Measurements from ENCODE around the gene LARP6.

LARP6 gene

DNA sequence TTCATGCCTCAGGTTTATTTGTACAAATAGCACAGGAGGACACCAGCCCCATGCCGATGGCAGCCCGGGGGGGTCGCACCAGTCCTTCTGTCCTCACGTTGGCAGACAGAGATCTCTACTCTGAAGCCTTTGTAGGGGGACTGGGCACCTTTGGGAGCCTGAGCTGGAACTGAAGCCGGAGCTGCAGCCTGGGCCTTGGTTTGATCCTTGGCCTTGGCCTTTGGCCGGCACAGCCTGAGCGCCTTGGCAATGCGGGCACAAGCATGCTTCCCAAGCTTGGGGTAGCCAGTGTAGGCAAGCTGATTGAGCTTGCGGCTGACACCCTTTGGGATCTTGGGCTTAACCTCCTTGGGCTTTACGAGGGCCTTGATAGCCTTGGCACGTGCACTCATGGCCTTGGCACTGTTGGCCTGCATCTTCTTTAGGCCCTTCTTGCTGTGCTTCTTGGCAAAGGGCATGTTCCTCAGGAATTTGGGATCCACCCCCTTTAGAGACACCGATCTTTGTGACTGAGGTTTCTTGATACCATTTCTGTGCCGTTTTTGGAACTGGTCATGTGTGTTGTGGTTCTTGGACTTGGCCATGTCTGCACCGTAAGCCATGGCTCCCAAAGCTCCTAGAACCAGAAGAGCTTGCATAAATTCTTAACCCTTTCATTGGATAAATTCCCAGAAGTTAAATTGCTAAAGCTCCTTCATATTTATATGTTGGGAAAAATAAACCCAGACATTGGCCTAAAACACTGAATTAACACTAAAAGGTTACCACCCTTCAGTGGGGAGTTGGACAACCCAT, 57.2 kb downstream of the LARP6 start:
- DNase-seq (ENCODE audit: low read depth in 2 of 3, low spot score in 1 of 3): no peak

DNA sequence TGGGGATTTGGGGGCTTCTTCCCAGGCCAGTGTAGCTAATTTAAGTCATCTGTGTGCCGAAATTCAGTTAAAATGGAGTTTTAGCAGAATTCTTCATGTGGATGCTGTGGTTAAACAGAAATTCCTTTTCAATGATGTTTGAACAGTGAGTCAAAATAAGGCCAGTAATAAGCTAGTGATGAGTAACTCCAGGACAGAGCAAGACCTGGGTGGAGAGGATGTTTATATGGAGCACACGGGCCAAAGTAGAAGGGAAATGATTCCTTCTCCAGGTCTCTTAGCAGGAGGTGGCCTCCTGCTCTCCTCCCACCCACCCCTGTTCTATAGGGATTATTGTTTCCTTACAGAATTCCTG, 58.7 kb downstream of the LARP6 start:
- no peak for DNase-seq (ENCODE audit: low read depth in 2 of 3, low spot score in 1 of 3)

- DNase-seq (ENCODE audit: low read depth in 2 of 3, low spot score in 1 of 3): no peak
Observed at GRCh38 chr15:70794596-70795310, 59.2 kb downstream of the LARP6 start.

DNA sequence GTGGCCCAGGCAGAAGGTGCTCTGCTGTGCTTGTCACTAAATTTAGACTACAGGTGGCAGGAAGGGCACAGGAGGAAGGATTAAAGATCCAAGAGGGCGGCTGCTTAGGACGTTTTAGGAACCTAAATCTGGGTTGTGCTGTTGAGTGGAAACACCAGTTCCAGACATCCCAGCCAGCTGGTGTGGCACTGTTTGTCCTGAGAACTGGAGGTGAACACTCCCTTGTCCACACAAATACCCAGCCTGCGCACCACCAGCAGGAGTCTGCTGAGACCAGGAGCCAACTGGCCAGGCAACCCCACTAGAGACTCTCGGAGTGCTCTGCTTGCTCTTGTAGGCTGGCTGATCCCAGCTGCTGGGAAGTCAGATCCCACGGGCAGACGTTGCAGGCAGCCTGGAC, 60.3 kb downstream of the LARP6 start:
- no peak for DNase-seq (ENCODE audit: low read depth in 2 of 3, low spot score in 1 of 3)

- DNase-seq (ENCODE audit: low read depth in 2 of 3, low spot score in 1 of 3): no peak
Observed at GRCh38 chr15:70792171-70792573, 61.8 kb downstream of the LARP6 start.

GRCh38 chr15:70791259-70791658, 62.7 kb downstream of the LARP6 start:
- DNase-seq (ENCODE audit: low read depth in 2 of 3, low spot score in 1 of 3): no peak

GRCh38 chr15:70789213-70789612, 64.7 kb downstream of the LARP6 start:
- no peak for DNase-seq (ENCODE audit: low read depth in 2 of 3, low spot score in 1 of 3)

DNA sequence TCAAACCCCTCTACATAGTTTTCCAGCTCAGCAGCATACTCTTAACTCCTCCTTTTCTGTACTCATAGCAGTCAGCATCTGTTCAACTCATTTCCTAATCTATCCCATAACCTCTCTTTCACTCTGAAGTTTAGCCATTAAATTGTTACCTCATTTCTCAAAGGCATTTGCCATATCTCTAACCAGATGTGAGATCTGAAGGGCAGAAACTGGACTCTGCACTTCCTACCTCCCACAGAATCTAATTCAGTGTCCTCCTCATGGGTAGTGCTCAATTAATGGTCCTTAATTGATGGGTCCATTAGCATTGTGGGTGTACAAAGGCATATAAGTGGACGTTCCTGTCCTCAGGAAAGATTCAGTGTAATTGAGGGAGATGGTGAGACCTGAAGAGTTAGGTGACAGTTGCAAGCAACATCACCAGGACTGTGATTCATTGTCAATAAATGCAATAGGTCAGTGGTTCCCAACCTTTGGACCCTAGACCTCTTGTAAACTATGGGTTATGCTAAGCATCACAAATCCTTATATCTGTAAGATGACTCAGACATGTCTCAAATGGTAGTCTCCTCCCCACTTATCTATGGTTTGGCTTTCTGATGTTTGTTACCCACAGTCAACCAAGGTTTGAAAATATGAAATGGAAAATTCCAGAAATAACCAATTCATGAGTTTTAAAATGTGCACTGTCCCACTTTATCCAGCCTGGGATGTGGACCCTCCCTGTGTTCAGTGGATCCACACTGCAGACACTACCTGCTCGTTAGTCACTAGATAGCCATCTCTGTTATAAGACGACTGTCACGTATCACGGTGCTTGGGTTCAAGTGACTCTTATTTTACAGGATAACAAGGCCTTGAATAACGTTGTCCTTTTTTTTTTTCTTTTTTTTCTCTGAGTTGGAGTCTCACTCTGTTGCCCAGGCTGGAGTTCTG, 65.6 kb downstream of the LARP6 start:
- DNase-seq (ENCODE audit: low read depth in 2 of 3, low spot score in 1 of 3): no peak

- DNase-seq (ENCODE audit: low read depth in 2 of 3, low spot score in 1 of 3): no peak
Observed at GRCh38 chr15:70786996-70787395, 67.0 kb downstream of the LARP6 start.

DNA sequence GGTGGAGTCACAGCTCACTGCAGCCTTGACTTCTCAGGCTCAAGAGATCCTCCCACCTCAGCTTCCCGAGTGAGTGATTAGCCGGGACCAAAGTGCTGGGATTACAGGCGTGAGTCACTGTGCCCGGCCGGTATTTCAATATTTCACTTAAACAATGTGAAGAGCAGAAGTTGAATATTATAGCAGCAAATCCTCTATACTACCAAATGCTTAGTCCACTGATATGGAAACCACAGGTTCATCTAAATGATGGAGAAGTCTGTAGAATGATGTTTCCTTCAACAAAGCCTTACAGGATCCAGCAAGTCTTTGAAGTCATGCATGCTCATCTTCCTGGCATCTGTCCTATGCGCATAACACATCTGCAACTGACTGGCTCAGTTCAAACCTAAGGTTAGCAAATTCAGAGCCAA, 70.3 kb downstream of the LARP6 start:
- DNase-seq (ENCODE audit: low read depth in 2 of 3, low spot score in 1 of 3): no peak

DNA sequence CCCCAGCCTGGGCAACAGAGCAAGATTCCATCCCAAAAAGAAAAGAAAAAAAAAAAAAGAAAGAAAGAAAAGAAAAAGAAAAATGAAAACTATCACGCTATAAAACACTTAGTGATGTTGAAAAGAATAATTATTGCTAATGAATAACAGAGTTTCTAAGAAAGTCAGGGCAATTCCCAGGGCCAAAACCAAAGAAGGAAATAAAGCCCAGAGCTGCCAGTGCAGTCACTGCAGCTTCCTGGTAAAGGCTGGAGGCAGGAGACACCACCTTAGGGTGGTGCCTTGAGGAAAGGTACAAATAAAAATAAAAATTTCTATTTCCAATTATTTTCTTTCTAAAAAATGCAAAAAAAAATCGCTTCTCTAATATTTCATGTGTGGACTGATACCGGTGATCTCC, 70.9 kb downstream of the LARP6 start:
- no peak for DNase-seq (ENCODE audit: low read depth in 2 of 3, low spot score in 1 of 3)

GRCh38 chr15:70781236-70781635, 72.7 kb downstream of the LARP6 start:
- no peak for DNase-seq (ENCODE audit: low read depth in 2 of 3, low spot score in 1 of 3)

All from stimulated activated CD4-positive, alpha-beta T cell treated with anti-CD3 and anti-CD28 coated beads, Interleukin-12 subunit alpha, Interleukin-12 subunit beta, amount 100 ng/mL, for 48 hours (primary cell).